GM18873 (cell line): ENCODE data around the gene WDR74.
A peak's percentile ranks its signal among the peaks of the same experiment; 100 is the strongest.
"Not testable (repeated sequence)": the region's sequence is repeated elsewhere in the genome, so short reads cannot be mapped to it uniquely, and the experiment has no call there.

Source experiments
- ATAC-seq: cut with Tn5 transposase; IDR thresholded peaks from one replicate; pipeline ENCODE4 v1.9.1; 2021; ENCODE audit warnings: mild to moderate bottlenecking, moderate library complexity, moderate number of reproducible peaks; ENCODE audit not compliant: unreplicated experiment, low FRiP score

WDR74 gene

DNA sequence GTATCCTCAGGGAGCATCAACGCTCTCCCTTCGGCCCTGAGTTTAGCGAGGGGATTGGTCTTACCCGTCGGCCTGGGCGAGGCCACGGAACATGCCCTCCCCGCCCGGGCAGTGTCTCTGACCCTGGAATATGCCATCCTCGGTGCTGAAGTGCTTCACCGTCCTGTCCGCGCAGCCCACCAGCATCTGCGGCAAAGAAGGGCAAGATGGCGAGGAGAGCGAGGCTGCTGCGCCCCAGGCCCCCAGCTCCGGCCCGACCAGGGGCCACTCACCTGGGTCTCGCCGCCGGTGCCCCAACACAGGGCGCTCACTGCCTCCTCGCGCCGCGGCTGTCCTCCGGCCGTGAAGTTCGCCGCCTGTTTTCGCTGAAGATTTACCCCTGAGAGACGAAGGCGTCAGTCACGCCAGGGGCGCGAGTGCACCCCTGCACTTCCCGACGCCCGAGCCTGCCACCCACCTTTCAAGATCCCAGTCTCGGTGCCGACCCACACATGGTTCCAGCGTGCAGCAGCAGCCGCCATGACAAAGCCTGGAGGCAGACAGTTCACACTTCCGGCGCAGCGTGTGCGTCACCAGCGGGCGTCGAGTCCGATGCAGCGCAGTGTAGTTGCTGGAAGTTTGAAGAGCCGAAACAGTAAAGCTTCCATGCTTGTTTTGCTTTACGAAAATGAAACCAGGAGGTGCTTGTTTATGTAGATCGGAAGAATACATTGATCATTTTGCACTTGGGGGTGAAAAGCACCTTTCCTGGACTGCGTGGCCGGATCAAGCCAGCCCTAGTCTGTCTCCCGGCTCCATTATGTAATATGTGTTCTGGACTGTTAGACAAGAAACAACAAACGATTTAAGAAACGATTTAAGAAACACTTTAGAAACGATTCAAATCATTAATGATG is at the start of gene WDR74:
Gene WDR74, minus strand, starts transcription at position 541 of the 896 bp plus-strand sequence. Its CDS starts 20 bp downstream, at position 521.
- ATAC-seq: peak; percentile 46

DNA sequence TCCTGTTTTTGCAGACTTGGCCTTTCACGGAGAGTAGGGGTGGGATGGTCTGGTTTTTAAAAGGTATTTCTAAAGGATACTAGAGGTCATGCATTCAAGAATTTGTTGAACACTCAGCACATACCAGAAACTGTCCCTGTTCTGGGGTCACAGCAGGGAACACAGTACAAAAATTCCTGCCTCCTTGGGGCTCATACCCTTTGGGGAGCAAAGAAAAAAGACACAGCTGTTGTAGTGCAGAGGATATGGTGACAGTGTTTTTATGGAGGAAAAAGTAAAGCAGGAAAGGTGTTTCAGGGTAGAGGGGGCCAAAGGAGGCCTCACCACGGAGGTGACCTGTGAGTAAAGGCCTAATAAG is 49.7 kb upstream of the WDR74 start:
- no peak for ATAC-seq

DNA sequence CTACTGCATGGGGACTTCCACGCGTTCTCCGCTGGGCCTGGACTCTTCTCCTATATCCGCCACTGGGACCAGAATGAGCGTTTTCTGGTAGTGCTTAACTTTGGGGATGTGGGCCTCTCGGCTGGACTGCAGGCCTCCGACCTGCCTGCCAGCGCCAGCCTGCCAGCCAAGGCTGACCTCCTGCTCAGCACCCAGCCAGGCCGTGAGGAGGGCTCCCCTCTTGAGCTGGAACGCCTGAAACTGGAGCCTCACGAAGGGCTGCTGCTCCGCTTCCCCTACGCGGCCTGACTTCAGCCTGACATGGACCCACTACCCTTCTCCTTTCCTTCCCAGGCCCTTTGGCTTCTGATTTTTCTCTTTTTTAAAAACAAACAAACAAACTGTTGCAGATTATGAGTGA is 49.0 kb upstream of the WDR74 start:
- ATAC-seq: no peak

DNA sequence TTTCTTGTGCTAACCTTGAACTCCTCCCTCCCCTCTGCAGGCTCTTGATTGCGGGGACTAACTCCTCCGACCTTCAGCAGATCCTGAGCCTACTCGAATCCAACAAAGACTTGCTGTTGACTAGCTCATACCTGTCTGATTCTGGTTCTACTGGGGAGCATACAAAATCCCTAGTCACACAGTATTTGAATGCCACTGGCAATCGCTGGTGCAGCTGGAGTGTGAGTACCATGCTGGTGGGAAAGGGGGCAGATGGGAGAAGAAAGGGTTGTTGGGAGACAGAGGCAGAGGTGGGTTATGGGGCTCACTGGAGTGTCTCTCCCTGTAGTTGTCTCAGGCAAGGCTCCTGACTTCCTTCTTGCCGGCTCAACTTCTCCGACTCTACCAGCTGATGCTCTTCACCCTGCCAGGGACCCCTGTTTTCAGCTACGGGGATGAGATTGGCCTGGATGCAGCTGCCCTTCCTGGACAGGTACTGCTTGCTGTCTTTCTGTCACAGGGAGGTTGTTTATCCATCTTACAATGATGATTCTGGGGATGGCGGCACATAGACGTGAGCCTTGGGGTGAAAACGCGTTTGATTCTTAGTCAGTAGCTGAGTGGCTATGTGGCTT is 45.9 kb upstream of the WDR74 start:
- ATAC-seq: no peak

DNA sequence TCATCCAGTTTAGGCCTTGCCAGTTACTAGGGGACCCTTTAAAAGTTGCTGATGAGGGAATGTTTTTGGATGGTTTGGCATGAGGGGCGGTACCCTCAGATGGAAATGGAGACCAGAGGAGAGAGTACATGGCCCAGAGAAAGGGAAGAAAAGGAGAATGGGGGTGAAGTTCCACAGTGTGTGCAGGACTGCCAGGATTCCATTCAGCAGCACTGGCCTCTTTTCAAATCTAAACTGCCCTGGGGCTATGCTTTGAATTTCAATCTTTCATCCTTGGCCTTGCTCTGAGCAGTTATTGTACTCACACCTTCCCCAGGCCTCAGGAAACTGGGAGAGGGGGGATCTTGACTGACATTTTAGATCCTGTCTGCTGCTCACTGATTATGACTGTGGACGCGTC is 44.3 kb upstream of the WDR74 start:
- ATAC-seq: no peak

DNA sequence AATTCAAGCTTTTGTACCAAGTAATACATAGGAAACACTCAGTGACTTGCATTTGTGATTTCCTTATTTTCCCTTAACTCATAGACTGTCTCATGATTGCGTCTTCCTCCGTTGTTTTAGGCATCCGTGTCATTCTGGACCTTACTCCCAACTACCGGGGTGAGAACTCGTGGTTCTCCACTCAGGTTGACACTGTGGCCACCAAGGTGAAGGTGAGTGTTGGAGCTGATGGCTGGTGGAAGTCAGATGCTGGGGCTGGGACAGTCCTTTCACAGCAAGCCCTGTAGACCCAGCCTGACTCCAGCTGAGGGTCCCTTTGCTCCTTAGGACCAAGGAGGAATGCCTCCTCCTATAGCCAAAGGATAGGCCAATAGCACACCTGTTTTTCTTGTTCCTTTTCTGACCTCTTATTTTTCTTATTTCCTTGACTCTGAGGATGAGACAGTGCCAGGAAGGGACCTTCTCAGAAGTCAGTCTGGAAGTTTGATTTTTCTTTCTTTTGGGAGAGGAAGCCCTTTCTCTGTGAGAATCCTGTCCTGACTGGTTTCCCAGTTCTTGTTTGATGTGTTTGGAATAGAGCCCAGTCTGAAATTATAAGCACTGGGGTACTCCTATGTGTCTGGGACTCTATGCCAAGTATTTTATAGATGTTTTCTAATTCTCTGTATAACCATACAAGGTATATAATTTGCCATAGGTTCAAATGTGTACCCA is 43.6 kb upstream of the WDR74 start:
- ATAC-seq: no peak

DNA sequence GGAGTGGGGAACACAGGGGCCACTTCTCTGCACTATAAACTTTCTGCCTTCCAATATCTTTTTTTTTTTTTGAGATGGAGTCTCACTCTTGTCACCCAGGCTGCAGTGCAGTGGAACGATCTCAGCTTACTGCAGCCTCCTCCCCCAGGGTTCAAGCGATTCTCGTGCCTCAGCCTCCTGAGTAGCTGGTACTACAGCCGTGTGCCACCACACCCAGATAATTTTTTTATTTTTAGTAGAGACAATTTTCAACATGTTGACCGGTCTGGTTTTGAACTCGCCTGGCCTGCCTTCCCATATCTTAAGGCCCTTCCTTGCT is 43.0 kb upstream of the WDR74 start:
- ATAC-seq: no peak

DNA sequence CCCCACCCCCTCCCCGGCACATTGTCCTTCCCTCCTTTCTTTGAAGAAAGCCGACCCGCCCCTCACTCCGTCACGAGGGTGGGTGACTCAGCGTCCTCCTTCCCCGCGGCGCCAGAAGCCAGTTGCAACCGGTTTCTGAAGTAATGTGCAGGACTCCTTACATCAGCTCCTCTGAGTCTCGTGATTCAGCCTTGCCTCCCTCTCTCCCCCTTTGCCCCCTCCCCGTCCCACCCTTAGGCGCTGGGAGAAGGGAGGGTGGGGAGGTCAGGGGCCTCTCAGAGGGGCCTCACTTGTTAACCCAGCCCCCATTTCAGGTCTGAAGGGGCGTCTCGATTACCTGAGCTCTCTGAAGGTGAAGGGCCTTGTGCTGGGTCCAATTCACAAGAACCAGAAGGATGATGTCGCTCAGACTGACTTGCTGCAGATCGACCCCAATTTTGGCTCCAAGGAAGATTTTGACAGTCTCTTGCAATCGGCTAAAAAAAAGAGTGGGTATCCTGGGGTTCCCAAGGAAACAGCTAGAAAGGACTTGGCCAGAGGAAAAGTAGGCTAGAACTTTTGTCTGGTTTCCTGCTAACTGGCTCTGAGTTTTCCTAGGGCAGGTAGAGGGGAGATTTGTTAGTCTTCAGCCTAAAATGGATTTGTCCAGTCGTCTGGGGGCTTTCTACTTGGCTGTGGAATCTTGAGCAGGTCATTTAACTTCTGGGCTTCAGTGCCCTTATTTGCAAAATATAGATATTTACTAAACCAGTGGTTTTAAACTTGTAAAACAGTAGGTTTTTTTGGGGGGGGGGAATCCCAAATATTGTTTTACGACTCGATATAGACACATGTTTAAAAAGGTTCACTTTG is 42.4 kb upstream of the WDR74 start:
- peak; percentile 10 for ATAC-seq

DNA sequence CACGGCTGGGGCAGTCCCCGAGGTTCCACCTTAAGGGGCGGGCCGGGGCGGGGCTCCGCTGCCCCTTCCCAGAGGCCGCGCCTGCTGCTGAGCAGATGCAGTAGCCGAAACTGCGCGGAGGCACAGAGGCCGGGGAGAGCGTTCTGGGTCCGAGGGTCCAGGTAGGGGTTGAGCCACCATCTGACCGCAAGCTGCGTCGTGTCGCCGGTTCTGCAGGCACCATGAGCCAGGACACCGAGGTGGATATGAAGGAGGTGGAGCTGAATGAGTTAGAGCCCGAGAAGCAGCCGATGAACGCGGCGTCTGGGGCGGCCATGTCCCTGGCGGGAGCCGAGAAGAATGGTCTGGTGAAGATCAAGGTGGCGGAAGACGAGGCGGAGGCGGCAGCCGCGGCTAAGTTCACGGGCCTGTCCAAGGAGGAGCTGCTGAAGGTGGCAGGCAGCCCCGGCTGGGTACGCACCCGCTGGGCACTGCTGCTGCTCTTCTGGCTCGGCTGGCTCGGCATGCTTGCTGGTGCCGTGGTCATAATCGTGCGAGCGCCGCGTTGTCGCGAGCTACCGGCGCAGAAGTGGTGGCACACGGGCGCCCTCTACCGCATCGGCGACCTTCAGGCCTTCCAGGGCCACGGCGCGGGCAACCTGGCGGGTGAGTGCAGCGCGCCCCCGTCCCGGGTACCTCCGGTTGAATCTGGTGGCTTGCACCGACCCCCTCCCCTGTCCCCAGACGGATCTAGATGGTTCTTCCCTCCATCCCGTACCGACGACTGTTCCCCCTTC is 41.6 kb upstream of the WDR74 start, which contains the start of gene SLC3A2:
Gene SLC3A2, plus strand, starts transcription at position 94 of the 776 bp plus-strand sequence. Its CDS starts 128 bp downstream, at position 222.
- ATAC-seq: peak; percentile 51

DNA sequence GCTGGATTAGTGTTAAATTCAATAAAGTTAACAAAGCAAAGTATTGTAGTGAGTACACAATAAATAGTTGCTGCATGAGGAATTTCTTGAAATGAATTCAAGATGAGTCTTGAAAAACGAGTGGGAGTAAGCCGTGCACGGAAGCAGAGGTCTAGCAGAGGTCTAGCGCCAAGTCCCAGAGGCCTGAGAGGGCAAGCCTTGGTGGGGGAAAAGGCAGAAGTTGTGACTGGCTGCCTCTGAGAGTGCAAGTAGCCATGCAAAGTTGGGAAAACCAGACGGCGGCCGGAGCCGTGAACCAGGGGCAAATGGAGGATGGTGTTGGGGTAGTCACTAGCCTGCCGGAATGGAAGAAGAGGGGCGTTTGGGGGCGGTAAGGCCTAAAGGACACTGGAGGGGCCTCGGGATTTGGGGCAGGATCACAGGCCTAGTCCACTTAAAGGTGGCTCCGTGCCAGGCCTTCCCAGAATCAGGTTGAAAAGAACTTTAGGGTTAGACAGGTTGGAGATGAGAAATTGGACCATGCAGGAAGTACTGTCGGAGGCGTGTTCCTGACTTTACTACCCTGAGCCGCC is 40.9 kb upstream of the WDR74 start:
- peak; percentile 7 for ATAC-seq

DNA sequence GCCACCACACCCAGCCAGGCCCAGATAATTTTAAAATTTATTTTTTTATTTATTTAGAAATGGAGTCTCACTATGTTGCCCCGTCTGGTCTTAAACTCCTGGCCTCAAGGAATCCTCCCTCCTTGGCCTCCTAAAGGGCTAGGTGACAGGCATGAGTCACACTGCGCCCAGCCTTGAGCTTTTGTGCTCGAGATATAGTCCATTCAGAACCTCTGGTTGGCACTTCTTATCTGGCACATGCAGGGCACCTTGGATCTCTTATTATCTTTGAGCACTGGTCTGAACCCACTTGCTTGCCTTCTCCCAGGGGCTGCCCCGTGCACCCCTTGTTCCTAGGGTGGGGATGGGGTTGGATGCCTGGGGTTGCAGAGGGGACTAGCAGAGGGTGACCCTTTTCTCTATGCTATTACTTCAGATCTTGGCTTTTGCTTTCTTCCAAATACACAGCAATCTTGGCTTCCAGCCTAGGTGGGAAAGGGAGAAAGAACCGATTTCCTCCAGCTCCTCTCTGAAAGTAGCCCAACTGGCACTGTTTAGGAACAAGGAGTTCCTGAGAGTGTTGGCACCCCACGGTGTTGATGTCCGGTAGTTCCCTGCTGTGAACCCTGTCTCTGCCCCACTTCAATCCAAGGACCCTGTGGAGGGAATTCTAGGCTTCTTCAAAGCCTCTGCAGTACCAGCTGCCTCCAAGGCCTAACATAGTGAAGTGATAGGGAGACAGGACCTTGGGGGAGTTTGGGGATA is 40.0 kb upstream of the WDR74 start:
- ATAC-seq: no peak

DNA sequence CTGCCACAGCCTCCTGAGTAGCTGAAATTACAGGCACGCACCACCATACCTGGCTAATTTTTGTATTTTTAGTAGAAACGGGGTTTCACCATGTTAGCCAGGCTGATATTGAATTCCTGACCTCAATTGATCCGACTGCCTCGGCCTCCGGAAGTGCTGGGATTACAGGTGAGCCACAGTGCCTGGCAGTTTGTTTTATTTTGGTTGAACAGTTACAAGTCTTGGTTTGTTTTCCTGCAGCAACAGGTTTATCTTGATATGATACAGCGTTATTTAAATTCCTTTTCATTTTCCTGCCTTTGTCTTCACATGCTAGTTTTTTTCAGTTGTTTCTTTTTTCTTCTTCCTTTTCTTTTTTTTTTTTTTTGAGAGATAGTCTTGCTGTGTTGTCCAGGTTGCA is 37.3 kb upstream of the WDR74 start:
- no peak for ATAC-seq

DNA sequence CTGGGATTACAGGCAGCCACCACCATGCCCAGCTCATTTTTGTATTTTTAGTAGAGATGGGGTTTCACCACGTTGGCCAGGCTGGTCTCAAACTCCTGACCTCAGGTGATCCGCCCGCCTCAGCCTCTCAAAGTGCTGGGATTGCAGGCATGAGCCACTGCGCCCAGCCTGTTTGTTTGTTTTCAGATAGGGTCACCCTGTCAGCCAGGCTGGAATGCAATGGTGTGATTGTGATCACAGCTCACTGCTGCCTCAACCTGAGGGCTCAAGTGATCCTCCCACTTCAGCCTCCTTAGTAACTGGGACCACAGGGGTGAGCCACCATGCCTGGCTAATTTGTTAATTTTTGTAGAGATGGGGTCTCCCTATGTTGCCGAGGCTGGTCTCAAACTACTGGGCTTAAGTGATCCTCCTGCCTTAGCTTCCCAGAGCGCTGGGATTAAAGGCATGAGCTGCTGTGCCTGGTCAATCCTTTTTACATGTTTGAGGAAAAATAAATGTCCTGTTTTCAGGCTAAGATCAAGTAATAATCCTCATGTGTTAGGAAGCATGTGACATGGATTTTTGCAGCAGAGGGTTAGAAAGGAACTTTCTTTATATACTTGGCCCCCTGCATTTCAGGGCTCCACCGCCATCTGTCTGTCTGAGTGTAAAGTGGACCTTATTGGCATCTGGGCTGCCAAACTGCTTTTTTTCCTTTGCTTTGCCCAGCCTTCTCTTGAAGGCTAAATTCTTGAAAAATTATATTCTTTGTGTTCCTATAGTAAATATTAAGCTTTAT is 36.5 kb upstream of the WDR74 start:
- ATAC-seq: no peak

DNA sequence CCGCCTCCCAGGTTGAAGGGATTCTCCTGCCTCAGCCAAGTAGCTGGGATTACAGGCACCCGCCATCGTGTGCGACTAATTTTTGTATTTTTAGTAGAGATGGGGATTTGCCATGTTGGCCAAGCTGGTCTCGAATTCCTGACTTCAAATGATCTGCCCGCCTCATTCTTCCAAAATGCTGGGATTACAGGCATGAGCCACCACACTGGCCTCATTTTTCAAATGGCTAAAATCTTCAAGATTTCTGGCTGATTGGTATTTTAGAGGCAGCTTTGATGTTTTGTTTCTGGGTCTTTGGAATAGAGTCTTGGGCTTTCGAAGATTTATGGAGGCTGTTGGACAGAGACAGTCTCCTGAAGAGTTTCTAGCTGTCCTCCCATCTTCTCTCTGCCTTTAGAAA is 35.5 kb upstream of the WDR74 start:
- ATAC-seq: no peak

DNA sequence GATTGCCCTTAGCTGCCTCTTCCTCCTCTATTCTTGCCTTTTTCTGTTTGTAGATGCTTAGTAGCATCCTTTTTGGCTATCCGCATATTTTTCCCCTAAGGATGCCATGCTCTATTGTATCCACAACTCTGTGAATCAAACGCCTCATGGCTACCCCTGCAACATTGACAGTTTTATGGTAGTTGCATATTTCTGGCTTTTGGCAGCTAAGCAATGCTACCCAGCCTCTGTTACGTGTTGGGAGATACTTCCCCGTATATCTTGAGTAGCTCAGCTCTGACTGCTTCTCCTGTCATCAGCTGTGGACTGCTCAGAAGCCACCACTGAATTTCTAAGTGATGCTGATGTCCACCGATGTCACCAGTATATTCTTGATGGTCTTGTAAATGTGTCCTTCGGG is 26.2 kb upstream of the WDR74 start:
- no peak for ATAC-seq

DNA sequence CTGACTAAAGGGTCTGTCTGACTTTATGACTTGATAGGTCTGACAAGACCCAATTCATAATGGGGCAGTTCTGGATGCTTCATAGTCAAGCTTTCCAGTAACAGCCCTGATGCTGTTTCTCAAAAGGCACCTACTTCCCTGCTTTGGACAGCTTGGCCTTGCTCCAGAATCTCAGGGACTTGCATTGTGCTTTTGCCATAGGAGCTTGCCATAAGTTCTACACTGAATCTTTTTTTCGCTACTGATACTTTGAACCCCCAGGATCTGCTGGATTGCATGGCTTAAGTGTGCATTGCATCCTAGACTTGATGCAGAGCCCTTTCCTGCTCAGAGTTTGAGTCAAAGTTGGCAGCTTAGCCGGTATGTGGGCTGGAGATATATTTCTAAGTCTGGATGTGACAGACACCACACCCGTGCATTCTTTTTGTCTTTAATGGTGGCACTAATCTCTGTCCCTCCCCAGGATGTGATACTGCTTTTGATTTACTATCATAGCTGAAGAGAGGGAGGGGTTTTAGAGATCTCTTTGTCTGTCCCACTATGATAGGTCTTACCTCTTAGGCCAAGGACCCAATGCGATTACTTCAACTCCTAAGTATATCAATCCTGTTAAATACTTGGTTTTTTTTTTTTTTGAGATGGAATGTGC is 24.4 kb upstream of the WDR74 start:
- ATAC-seq: no peak

DNA sequence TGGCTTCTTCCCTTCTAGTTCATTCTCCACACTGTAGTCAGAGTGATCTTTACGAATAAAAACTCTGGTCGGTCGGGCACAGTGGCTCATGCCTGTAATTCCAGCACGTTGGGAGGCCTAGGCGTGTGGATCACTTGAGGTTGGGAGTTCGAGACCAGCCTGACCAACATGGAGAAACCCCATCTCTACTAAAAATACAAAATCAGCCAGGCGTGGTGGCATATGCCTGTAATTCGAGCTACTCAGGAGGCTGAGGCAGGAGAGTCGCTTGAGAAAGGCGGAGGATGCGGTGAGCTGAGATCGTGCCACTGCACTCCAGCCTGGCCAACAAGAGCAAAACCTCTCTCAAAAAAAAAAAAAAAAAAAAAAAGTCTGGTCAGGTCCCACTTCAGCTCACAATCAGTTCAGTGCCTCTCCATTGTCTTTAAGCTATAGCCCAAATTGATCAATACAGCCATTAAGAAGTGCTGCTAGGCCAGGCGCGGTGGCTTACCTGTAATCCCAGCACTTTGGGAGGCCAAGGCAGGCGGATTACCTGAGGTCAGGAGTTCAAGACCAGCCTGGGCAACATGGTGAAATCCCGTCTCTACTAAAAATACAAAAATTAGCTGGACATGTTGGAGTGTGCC is 22.3 kb upstream of the WDR74 start:
- ATAC-seq: not testable (repeated sequence)
